Nephron progenitor cell (in vitro differentiated cells): Measurements from ENCODE around the gene CAB39L.

ENCODE experiments used
- DNase-seq: peaks from one replicate; pipeline ENCODE4 v3.0.0; 2021
- H3K27ac Mint-ChIP-seq: 2 replicates; pipeline ENCODE4 v1.8.0; 2021; ENCODE audit warnings: mild to moderate bottlenecking, moderate library complexity, mixed read lengths
- H3K27me3 Mint-ChIP-seq: 2 replicates; pipeline ENCODE4 v1.8.0; 2021; ENCODE audit warnings: mild to moderate bottlenecking, low read depth, mixed read lengths; ENCODE audit not compliant: poor library complexity
- H3K36me3 Mint-ChIP-seq: 2 replicates; pipeline ENCODE4 v1.8.0; 2021; ENCODE audit warnings: low read depth, mixed read lengths
- H3K4me1 Mint-ChIP-seq: 2 replicates; pipeline ENCODE4 v1.8.0; 2021; ENCODE audit warnings: mixed read lengths
- H3K4me3 Mint-ChIP-seq: 2 replicates; pipeline ENCODE4 v1.8.0; 2021; ENCODE audit warnings: mild to moderate bottlenecking, moderate library complexity, mixed read lengths
- H3K9me3 Mint-ChIP-seq: 2 replicates; pipeline ENCODE4 v1.8.0; 2021; ENCODE audit warnings: mild to moderate bottlenecking, moderate library complexity, mixed read lengths
- CTCF ChIP-seq: fragments of 200-600 bp; sonication (generic); IDR thresholded peaks from 2 replicates; pipeline ENCODE4 v1.5.0; 2021; ENCODE audit warnings: antibody characterized with exemption

CAB39L gene

GRCh38 chr13:49366841-49367240 lies 77.0 kb downstream of the CAB39L start:
- H3K9me3 Mint-ChIP-seq = peaks cover 30% of the 10 kb centered on the region
- H3K36me3 Mint-ChIP-seq = peaks cover 23% of the 10 kb centered on the region
- peaks cover 18% of the 10 kb centered on the region for H3K4me1 Mint-ChIP-seq
- no peak for DNase-seq
- H3K27ac Mint-ChIP-seq = no peak overlapping the region
- H3K4me3 Mint-ChIP-seq = no peak overlapping the region
- H3K27me3 Mint-ChIP-seq = peaks cover 3% of the 10 kb centered on the region
- no peak for TF ChIP-seq CTCF

GRCh38 chr13:49357694-49358093 lies 86.2 kb downstream of the CAB39L start:
- peak overlapping the region; percentile 28 for H3K27ac Mint-ChIP-seq
- H3K4me1 Mint-ChIP-seq = no peaks in the 10 kb centered on the region
- TF ChIP-seq CTCF = no peak
- peaks cover 23% of the 10 kb centered on the region for H3K9me3 Mint-ChIP-seq
- no peaks in the 10 kb centered on the region for H3K27me3 Mint-ChIP-seq
- DNase-seq = no peak
- no peak overlapping the region for H3K4me3 Mint-ChIP-seq
- peaks cover 23% of the 10 kb centered on the region for H3K36me3 Mint-ChIP-seq

- Mint-ChIP-seq H3K9me3 (peaks cover 14% of the 10 kb centered on the region), H3K4me1 (peaks cover 3% of the 10 kb centered on the region), H3K36me3 (peaks cover 16% of the 10 kb centered on the region), H3K27me3 (no peaks in the 10 kb centered on the region), H3K27ac (no peak overlapping the region), H3K4me3 (no peak overlapping the region)
- no peak for TF ChIP-seq CTCF
- DNase-seq = no peak
These were observed 87.6 kb downstream of the CAB39L start for GRCh38 chr13:49356223-49356622.

GRCh38 chr13:49354719-49355118 lies 89.1 kb downstream of the CAB39L start:
- Mint-ChIP-seq H3K27me3 (no peaks in the 10 kb centered on the region), H3K9me3 (peaks cover 14% of the 10 kb centered on the region), H3K4me3 (no peak overlapping the region), H3K36me3 (peaks cover 16% of the 10 kb centered on the region), H3K4me1 (peaks cover 6% of the 10 kb centered on the region), H3K27ac (no peak overlapping the region)
- no peak for TF ChIP-seq CTCF
- no peak for DNase-seq

- no peak for TF ChIP-seq CTCF
- H3K27ac Mint-ChIP-seq = no peak overlapping the region
- H3K4me3 Mint-ChIP-seq = no peak overlapping the region
- DNase-seq = no peak
- H3K36me3 Mint-ChIP-seq = peaks cover 18% of the 10 kb centered on the region
- H3K9me3 Mint-ChIP-seq = peaks cover 14% of the 10 kb centered on the region
- peaks cover 8% of the 10 kb centered on the region for H3K4me1 Mint-ChIP-seq
- H3K27me3 Mint-ChIP-seq = no peaks in the 10 kb centered on the region
These were observed 90.0 kb downstream of the CAB39L start for GRCh38 chr13:49353908-49354307.

- peaks cover 12% of the 10 kb centered on the region for H3K36me3 Mint-ChIP-seq
- no peaks in the 10 kb centered on the region for H3K27me3 Mint-ChIP-seq
- peak overlapping the region; percentile 46 for H3K27ac Mint-ChIP-seq
- DNase-seq = no peak
- H3K4me3 Mint-ChIP-seq = no peak overlapping the region
- no peak for TF ChIP-seq CTCF
- H3K9me3 Mint-ChIP-seq = peaks cover 10% of the 10 kb centered on the region
- peaks cover 21% of the 10 kb centered on the region for H3K4me1 Mint-ChIP-seq
These were observed 92.0 kb downstream of the CAB39L start for GRCh38 chr13:49351871-49352270.
